ENCODE data around the gene RBM48. TPM values are rescaled to one million over a fixed set of nuclear protein-coding genes. Genes with fewer than 3 reads are reported as not detected.
"Not testable (repeated sequence)": the region's sequence is repeated elsewhere in the genome, so short reads cannot be mapped to it uniquely, and the experiment has no call there.

RBM48 gene
- 10 to 100 TPM in 3 of 4 donors, 1 to 10 TPM in 1; 8.0 to 16.6 (median 12.1) TPM for total RNA-seq

- peak; percentile 99 for ATAC-seq (ENCODE audit: low FRiP score)
- no peak for TF ChIP-seq CTCF (IDR thresholded peaks at IDR 0.05)
- peak; percentile 64 for DNase-seq (ENCODE audit: low spot score)
These were observed at the start of gene RBM48, which contains the start of gene PEX1 for GRCh38 chr7:92528188-92528957. TSS of gene RBM48 (plus strand) at chr7:92528795. CDS start at chr7:92528814, 19 bp downstream. TSS of gene PEX1 (minus strand) at chr7:92528520. CDS start at chr7:92528435, 85 bp downstream.

DNA sequence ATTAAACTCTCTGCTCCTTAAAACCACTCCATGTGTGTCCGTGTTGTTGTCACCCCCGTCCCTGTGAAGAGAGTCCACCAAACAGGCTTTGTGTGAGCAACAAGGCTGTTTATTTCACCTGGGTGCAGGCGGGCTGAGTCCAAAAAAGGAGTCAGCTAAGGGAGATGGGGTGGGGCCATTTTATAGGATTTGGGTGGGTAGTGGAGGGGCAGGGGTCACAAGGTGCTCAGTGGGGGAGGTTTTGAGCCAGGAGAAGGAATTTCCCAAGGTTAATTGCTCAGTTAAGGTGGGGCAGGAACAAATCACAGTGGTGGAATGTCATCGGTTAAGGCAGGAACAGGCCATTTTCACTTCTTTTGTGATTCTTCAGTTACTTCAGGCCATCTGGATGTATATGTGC, 49.4 kb upstream of the RBM48 start:
- not testable (repeated sequence) for ATAC-seq (ENCODE audit: low FRiP score); DNase-seq (ENCODE audit: low spot score)

- not testable (repeated sequence) for DNase-seq (ENCODE audit: low spot score); ATAC-seq (ENCODE audit: low FRiP score)
These were observed 45.0 kb upstream of the RBM48 start for GRCh38 chr7:92483624-92484023.

DNA sequence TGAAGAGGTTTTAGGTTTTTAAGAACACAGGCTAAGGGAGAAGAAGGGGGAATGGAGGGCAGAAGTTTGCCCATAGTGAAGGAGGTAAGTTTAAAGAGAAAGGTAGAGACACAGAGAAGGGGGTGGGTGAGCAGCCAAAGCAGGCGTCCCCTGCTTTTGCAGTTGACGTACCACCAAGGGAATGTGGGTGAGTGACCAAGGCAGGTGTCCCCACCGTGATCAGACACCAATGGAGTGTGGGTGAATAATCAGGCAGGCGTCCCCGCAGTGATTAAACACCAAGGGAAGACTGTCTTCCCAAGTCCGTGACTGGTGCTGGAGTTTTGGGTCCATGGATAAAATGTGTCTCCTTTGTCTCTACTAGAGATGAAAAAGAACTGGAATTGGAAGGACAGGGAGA, 44.4 kb upstream of the RBM48 start:
- ATAC-seq (ENCODE audit: low FRiP score); DNase-seq (ENCODE audit: low spot score): not testable (repeated sequence)

- ATAC-seq (ENCODE audit: low FRiP score), result no peak
These were observed 43.2 kb upstream of the RBM48 start for GRCh38 chr7:92485267-92485892.

GRCh38 chr7:92485974-92486373, 42.6 kb upstream of the RBM48 start:
- no peak for ATAC-seq (ENCODE audit: low FRiP score)
- no peak for TF ChIP-seq CTCF (IDR thresholded peaks at IDR 0.05)
- DNase-seq (ENCODE audit: low spot score), result no peak

More at GRCh38 chr7:92485267-92485892, 43.2 kb upstream of the RBM48 start:
- no peak for TF ChIP-seq CTCF (IDR thresholded peaks at IDR 0.05)
- DNase-seq (ENCODE audit: low spot score), result no peak

- ATAC-seq (ENCODE audit: low FRiP score), result no peak
- no peak for TF ChIP-seq CTCF (IDR thresholded peaks at IDR 0.05)
- DNase-seq (ENCODE audit: low spot score), result no peak
These were observed 40.8 kb upstream of the RBM48 start for GRCh38 chr7:92487804-92488203.

GRCh38 chr7:92489634-92490033, 39.0 kb upstream of the RBM48 start:
- TF ChIP-seq CTCF (IDR thresholded peaks at IDR 0.05), result no peak
- no peak for ATAC-seq (ENCODE audit: low FRiP score)

More at GRCh38 chr7:92489634-92490033, 39.0 kb upstream of the RBM48 start:
- DNase-seq (ENCODE audit: low spot score), result no peak
